Lower lobe of right lung (tissue), 2 donors: ENCODE results near the gene SORT1. TPM values are rescaled to one million over a fixed set of nuclear protein-coding genes. Genes with fewer than 3 reads are reported as not detected.
A peak's percentile ranks its signal among the peaks of the same experiment; 100 is the strongest.
"Not testable (repeated sequence)": the region's sequence is repeated elsewhere in the genome, so short reads cannot be mapped to it uniquely, and the experiment has no call there.

ENCODE experiments used
- ATAC-seq, 2 donors: fragments of 200-7000 bp; cut with Tn5 transposase; one replicate each; pipeline ENCODE4 v1.9.1; 2020 to 2022; ENCODE audit warnings: mild to moderate bottlenecking in 2 of 2, moderate library complexity in 2 of 2
- DNase-seq: peaks from one replicate; pipeline ENCODE4 v3.0.0-alpha.2; 2020
- H3K27ac ChIP-seq: fragments of 200-600 bp; one replicate; pipeline ENCODE4 v1.8.0; 2022
- H3K27me3 ChIP-seq: fragments of 200-600 bp; one replicate; pipeline ENCODE4 v1.8.0; 2022; ENCODE audit warnings: low read depth
- H3K36me3 ChIP-seq: fragments of 200-600 bp; one replicate; pipeline ENCODE4 v1.8.0; 2022; ENCODE audit warnings: mild to moderate bottlenecking
- H3K4me1 ChIP-seq: fragments of 200-600 bp; one replicate; pipeline ENCODE4 v1.8.0; 2022
- H3K4me3 ChIP-seq: fragments of 200-600 bp; one replicate; pipeline ENCODE4 v1.8.0; 2022; ENCODE audit warnings: mild to moderate bottlenecking
- H3K9me3 ChIP-seq: fragments of 200-600 bp; one replicate; pipeline ENCODE4 v1.8.0; 2022
- CTCF ChIP-seq: fragments of 200-600 bp; IDR thresholded peaks from one replicate; pipeline ENCODE4 v1.8.0; 2022; ENCODE audit warnings: antibody characterized with exemption, mild to moderate bottlenecking
- intact Hi-C: fragments of 100-400 bp; cut with DNase I; formaldehyde crosslinking; loops from one replicate; pipeline ENCODE4 v1.11.0; 2022
- total RNA-seq: library from RNA; stranded (reverse); fragmentation: NEBNext Ultra II Directional; extraction: Animal tissue kit (Norgen Biotek cat#: 25700); gene quantifications from one replicate; pipeline ENCODE4 v1.2.1, GENCODE V29; 2021
- donor health status: DM: no; HTN: yes; CAD: no; lungs with severe emphysema.

Gene SORT1
- total RNA-seq, 1 donor from 2014 or later, result 178 TPM

GRCh38 chr1:109396871-109397580 is 692 bp downstream of the SORT1 start:
- H3K27ac ChIP-seq, result peak overlapping the region; percentile 59
- DNase-seq, result no peak
- intact Hi-C loops, result no loop called here
- TF ChIP-seq CTCF, result no peak
- H3K4me3 ChIP-seq, result peak overlapping the region; percentile 62
- peaks cover 24% of the 10 kb centered on the region for H3K36me3 ChIP-seq
- no peaks in the 10 kb centered on the region for H3K27me3 ChIP-seq
- no peaks in the 10 kb centered on the region for H3K9me3 ChIP-seq
- peaks cover 57% of the 10 kb centered on the region for H3K4me1 ChIP-seq
- peak in 1 of 2 donors; percentile 16 for ATAC-seq

DNA sequence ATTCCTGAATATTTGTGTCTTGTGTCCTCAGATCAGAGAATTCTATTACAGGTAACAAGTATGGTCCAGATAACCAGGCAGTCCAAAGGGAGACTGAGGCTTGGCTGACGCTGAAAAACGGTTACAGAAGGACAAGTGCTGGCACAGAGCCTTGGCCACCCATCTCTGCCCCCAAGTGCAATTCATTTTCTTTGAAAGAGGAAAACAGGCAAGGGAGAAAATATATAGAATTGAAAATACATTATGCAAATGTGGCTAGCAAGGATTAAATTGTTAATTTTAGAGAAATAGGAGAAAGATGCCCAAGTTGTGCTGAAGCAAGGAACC is 1.2 kb downstream of the SORT1 start:
- peak overlapping the region; percentile 62 for H3K4me3 ChIP-seq
- peaks cover 18% of the 10 kb centered on the region for H3K36me3 ChIP-seq
- no peaks in the 10 kb centered on the region for H3K27me3 ChIP-seq
- TF ChIP-seq CTCF, result no peak
- peak overlapping the region; percentile 59 for H3K27ac ChIP-seq
- ATAC-seq (no peak), DNase-seq (no peak)
- no peaks in the 10 kb centered on the region for H3K9me3 ChIP-seq
- intact Hi-C loops, result no loop called here
- peaks cover 62% of the 10 kb centered on the region for H3K4me1 ChIP-seq

DNA sequence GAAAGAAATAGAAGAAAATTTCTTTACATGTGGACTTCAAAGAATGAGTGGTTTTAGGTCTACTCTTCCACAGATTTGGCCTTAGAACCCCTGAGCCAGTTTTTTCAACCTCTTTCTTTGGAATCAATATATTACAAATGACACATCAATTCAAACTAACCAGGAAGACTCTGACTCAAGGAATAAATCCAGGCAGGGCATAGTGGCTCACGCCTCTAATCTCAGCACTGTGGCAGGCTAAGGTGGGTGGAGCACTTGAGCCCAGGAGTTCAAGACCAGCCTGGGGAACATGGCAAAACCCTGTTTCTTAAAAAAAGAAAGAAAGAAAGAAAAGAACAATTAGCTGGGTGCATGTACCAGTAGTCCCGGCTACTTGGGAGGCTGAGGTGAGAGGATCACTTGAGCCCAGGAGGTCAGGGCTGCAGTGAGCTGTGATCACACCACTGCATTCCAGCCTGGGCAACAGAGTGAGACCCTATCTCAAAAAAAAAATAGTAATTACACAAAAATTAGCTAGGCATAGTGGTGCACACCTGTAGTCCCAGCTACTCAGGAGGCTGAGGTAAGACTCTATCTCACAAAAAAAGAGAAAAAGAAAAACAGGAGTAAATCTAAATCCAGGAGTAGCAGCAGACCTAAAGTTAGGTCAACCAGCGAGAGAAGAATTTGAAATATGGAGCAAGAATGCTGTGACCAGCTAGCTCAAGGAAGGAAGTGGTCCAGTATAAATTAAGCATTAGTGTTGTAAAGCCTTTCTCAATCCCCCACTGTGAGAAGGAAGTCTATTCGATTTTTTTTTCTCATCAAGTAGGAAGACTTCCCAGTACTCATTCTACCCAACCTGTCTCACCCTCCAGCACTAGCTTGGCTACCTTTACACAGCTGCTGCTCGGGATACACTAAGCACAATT is 1.9 kb downstream of the SORT1 start:
- no peak for DNase-seq
- Histone ChIP-seq H3K4me1 (peaks cover 69% of the 10 kb centered on the region), H3K36me3 (peaks cover 12% of the 10 kb centered on the region), H3K27ac (peak overlapping the region; percentile 59), H3K27me3 (no peaks in the 10 kb centered on the region), H3K4me3 (peak overlapping the region; percentile 62), H3K9me3 (no peaks in the 10 kb centered on the region)
- no peak for TF ChIP-seq CTCF
- intact Hi-C loops, result no loop called here
- ATAC-seq, result peak; percentile 4 to 13

GRCh38 chr1:109395282-109395599 is 2.5 kb downstream of the SORT1 start:
- peak overlapping the region; percentile 62 for H3K4me3 ChIP-seq
- H3K9me3 ChIP-seq, H3K36me3 ChIP-seq, intact Hi-C loops, ATAC-seq, DNase-seq, H3K27me3 ChIP-seq: not testable (repeated sequence)
- peaks cover 72% of the 10 kb centered on the region for H3K4me1 ChIP-seq
- H3K27ac ChIP-seq, result peak overlapping the region; percentile 59

DNA sequence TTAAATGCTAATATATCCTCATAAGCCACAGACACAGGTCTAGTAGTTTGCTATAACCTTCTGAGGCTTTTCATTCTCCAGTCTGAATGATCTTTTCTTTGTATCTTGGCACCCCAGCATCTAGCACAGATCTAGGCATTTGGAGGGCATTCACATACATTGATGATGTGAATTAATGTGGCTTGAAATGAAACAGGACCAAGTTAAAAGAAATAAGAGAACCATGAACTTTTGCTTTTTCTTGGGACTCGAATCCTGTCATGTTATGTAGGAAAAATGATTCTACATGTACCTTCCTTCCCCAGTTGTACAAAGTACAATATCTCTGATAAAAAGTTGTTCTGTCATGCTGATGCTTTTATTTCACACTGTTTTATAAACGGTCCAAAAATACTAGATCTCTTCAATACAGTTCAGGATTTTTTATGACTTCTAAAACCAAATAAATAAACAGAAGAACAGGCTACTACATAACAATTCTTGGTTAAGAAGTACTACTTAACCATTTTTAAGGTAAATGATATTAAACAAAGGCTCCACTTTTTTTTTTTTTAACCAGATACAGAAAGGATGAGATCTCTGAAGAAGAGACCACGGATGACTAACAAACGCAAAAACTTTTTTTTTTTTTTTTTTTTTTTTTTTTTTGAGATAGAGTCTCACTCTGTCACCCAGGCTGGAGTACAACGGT is 3.0 kb downstream of the SORT1 start:
- peaks cover 77% of the 10 kb centered on the region for H3K4me1 ChIP-seq
- intact Hi-C loops, result no loop called here
- ATAC-seq (no peak), DNase-seq (no peak)
- H3K4me3 ChIP-seq, result no peak overlapping the region
- no peak for TF ChIP-seq CTCF
- H3K27ac ChIP-seq, result peak overlapping the region; percentile 74
- H3K36me3 ChIP-seq, result peaks cover under 1% of the 10 kb centered on the region
- no peaks in the 10 kb centered on the region for H3K27me3 ChIP-seq
- H3K9me3 ChIP-seq, result no peaks in the 10 kb centered on the region
